Measurements from ENCODE around the gene ZMYND8.
"Not testable (repeated sequence)": the region's sequence is repeated elsewhere in the genome, so short reads cannot be mapped to it uniquely, and the experiment has no call there.

Gene ZMYND8

GRCh38 chr20:47370850-47371782 lies 14.6 kb upstream of the ZMYND8 start:
- no peak for DNase-seq (ENCODE audit: low read depth in 2 of 2)

GRCh38 chr20:47370214-47370613 lies 13.7 kb upstream of the ZMYND8 start:
- no peak for DNase-seq (ENCODE audit: low read depth in 2 of 2)

GRCh38 chr20:47368301-47368700 lies 11.8 kb upstream of the ZMYND8 start:
- DNase-seq (ENCODE audit: low read depth in 2 of 2), result no peak

- not testable (repeated sequence) for DNase-seq (ENCODE audit: low read depth in 2 of 2)
These were observed 9.8 kb upstream of the ZMYND8 start for GRCh38 chr20:47366301-47366700.

GRCh38 chr20:47365023-47365764 lies 8.7 kb upstream of the ZMYND8 start:
- no peak for DNase-seq (ENCODE audit: low read depth in 2 of 2)

- no peak for DNase-seq (ENCODE audit: low read depth in 2 of 2)
These were observed 6.1 kb upstream of the ZMYND8 start for GRCh38 chr20:47362361-47363219.

GRCh38 chr20:47361057-47361915 lies 4.8 kb upstream of the ZMYND8 start:
- DNase-seq (ENCODE audit: low read depth in 2 of 2), result no peak

GRCh38 chr20:47360297-47361056 lies 4.0 kb upstream of the ZMYND8 start:
- no peak for DNase-seq (ENCODE audit: low read depth in 2 of 2)

- no peak for DNase-seq (ENCODE audit: low read depth in 2 of 2)
These were observed 3.2 kb upstream of the ZMYND8 start for GRCh38 chr20:47359530-47360296.

GRCh38 chr20:47358672-47359529 lies 2.4 kb upstream of the ZMYND8 start:
- no peak for DNase-seq (ENCODE audit: low read depth in 2 of 2)

GRCh38 chr20:47358039-47358671 lies 1.7 kb upstream of the ZMYND8 start:
- no peak for DNase-seq (ENCODE audit: low read depth in 2 of 2)

GRCh38 chr20:47357296-47358038 lies 968 bp upstream of the ZMYND8 start:
- peak; percentile 17 to 35 for DNase-seq (ENCODE audit: low read depth in 2 of 2)

GRCh38 chr20:47356220-47356525 lies 326 bp downstream of the ZMYND8 start:
- no peak for DNase-seq (ENCODE audit: low read depth in 2 of 2)

- no peak for DNase-seq (ENCODE audit: low read depth in 2 of 2)
These were observed 845 bp downstream of the ZMYND8 start for GRCh38 chr20:47355489-47356219.

GRCh38 chr20:47354714-47355488 lies 1.6 kb downstream of the ZMYND8 start:
- no peak for DNase-seq (ENCODE audit: low read depth in 2 of 2)

- no peak for DNase-seq (ENCODE audit: low read depth in 2 of 2)
These were observed 2.1 kb downstream of the ZMYND8 start for GRCh38 chr20:47354464-47354713.
